Measurements from ENCODE around the gene FAM210A. TPM values are rescaled to one million over a fixed set of nuclear protein-coding genes. Genes with fewer than 3 reads are reported as not detected.

The FAM210A gene
- total RNA-seq, 1 experiment from 2014 or later, result 21.0 TPM

DNA sequence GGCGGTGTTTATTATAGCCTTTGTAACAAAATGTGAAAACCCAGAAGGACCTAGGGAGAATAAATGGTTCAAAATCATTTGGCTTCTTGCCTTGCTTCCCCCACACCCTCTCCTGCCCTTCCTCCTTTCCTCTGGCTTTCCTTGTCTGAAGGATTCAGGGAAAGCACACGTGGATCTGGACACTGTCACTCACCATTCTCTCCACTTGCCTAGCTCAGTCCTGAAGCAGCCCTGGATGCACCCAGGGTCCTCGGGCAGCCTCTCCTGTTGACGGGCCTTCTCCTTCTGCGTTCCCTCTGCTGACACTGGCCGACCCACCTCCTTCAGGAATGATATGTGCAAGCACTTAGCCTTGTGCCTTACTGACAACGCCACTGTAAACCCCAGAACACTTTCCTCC lies 68.4 kb downstream of the FAM210A start:
- intact Hi-C loops (cut with micrococcal nuclease; ENCODE audit: unreplicated experiment), result no loop called here
- Histone ChIP-seq H3K36me3 (ENCODE audit: control insufficient read depth, insufficient read depth, low read length) (no peaks in the 10 kb centered on the region), H3K27ac (ENCODE audit: low read length) (no peak overlapping the region), H3K4me3 (ENCODE audit: low read depth in 2 of 2, low read length in 2 of 2) (no peak overlapping the region), H3K27me3 (ENCODE audit: control insufficient read depth, insufficient read depth, low read length) (no peaks in the 10 kb centered on the region), H3K9me3 (ENCODE audit: control insufficient read depth, insufficient read depth, low read depth, low read length) (no peaks in the 10 kb centered on the region), H3K4me1 (ENCODE audit: control insufficient read depth, insufficient read depth, low read length) (no peaks in the 10 kb centered on the region; the same call in 1 of the 2 replicates)
- POLR2A ChIA-PET, result interaction anchor here (0.6 kb wide), 1 partner anchor 121 kb away, joined by 12 read pairs; no protein-coding TSS in a partner anchor
- BruUV-seq (replicated peaks), result no TSS peak
- in situ Hi-C loops (cut with HindIII; ENCODE audit: low pct_unique_long_range_greater_than_20kb, low sequenced_read_pairs), result no loop called here
- CTCF ChIA-PET, result no interaction called here
- DNase-seq (ENCODE audit: low read depth, low spot score) (no peak), ATAC-seq (peak; percentile 30; the same call in 1 of the 2 replicates)
- TF ChIP-seq POLR2AphosphoS5 (IDR thresholded peaks at IDR 0.05; ENCODE audit: low read depth, low read length) (no peak), SIN3A (IDR thresholded peaks at IDR 0.05; ENCODE audit: borderline replicate concordance, insufficient read depth, low read depth, low read length) (no peak), TCF7L2 (IDR thresholded peaks at IDR 0.05; ENCODE audit: low read depth, low read length) (no peak)
- TF ChIP-seq, protein P1, sequence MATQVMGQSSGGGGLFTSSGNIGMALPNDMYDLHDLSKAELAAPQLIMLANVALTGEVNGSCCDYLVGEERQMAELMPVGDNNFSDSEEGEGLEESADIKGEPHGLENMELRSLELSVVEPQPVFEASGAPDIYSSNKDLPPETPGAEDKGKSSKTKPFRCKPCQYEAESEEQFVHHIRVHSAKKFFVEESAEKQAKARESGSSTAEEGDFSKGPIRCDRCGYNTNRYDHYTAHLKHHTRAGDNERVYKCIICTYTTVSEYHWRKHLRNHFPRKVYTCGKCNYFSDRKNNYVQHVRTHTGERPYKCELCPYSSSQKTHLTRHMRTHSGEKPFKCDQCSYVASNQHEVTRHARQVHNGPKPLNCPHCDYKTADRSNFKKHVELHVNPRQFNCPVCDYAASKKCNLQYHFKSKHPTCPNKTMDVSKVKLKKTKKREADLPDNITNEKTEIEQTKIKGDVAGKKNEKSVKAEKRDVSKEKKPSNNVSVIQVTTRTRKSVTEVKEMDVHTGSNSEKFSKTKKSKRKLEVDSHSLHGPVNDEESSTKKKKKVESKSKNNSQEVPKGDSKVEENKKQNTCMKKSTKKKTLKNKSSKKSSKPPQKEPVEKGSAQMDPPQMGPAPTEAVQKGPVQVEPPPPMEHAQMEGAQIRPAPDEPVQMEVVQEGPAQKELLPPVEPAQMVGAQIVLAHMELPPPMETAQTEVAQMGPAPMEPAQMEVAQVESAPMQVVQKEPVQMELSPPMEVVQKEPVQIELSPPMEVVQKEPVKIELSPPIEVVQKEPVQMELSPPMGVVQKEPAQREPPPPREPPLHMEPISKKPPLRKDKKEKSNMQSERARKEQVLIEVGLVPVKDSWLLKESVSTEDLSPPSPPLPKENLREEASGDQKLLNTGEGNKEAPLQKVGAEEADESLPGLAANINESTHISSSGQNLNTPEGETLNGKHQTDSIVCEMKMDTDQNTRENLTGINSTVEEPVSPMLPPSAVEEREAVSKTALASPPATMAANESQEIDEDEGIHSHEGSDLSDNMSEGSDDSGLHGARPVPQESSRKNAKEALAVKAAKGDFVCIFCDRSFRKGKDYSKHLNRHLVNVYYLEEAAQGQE (IDR thresholded peaks at IDR 0.05; ENCODE audit: insufficient read depth in 1 of 2, low read depth in 2 of 2, low read length in 1 of 2), result no peak
- TF ChIP-seq, protein P2, sequence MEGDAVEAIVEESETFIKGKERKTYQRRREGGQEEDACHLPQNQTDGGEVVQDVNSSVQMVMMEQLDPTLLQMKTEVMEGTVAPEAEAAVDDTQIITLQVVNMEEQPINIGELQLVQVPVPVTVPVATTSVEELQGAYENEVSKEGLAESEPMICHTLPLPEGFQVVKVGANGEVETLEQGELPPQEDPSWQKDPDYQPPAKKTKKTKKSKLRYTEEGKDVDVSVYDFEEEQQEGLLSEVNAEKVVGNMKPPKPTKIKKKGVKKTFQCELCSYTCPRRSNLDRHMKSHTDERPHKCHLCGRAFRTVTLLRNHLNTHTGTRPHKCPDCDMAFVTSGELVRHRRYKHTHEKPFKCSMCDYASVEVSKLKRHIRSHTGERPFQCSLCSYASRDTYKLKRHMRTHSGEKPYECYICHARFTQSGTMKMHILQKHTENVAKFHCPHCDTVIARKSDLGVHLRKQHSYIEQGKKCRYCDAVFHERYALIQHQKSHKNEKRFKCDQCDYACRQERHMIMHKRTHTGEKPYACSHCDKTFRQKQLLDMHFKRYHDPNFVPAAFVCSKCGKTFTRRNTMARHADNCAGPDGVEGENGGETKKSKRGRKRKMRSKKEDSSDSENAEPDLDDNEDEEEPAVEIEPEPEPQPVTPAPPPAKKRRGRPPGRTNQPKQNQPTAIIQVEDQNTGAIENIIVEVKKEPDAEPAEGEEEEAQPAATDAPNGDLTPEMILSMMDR (IDR thresholded peaks at IDR 0.05), result no peak

- DNase-seq (ENCODE audit: low read depth, low spot score) (no peak), ATAC-seq (no peak)
- intact Hi-C loops (cut with micrococcal nuclease; ENCODE audit: unreplicated experiment) (no loop called here), in situ Hi-C loops (cut with HindIII; ENCODE audit: low pct_unique_long_range_greater_than_20kb, low sequenced_read_pairs) (no loop called here)
- H3K4me3 ChIP-seq (ENCODE audit: low read depth in 2 of 2, low read length in 2 of 2), result no peak overlapping the region
- no peak for TF ChIP-seq TCF7L2 (IDR thresholded peaks at IDR 0.05; ENCODE audit: low read depth, low read length)
- TF ChIP-seq, protein P2 (IDR thresholded peaks at IDR 0.05), result no peak
- TF ChIP-seq, protein P1 (IDR thresholded peaks at IDR 0.05; ENCODE audit: insufficient read depth in 1 of 2, low read depth in 2 of 2, low read length in 1 of 2), result no peak
- no peak for TF ChIP-seq SIN3A (IDR thresholded peaks at IDR 0.05; ENCODE audit: borderline replicate concordance, insufficient read depth, low read depth, low read length)
- TF ChIP-seq POLR2AphosphoS5 (IDR thresholded peaks at IDR 0.05; ENCODE audit: low read depth, low read length), result no peak
- ChIA-PET CTCF (no interaction called here), POLR2A (no interaction called here)
- H3K4me1 ChIP-seq (ENCODE audit: control insufficient read depth, insufficient read depth, low read length), result no peaks in the 10 kb centered on the region; the same call in 1 of the 2 replicates
- no peaks in the 10 kb centered on the region for H3K27me3 ChIP-seq (ENCODE audit: control insufficient read depth, insufficient read depth, low read length)
- BruUV-seq (replicated peaks), result no TSS peak
- no peak overlapping the region for H3K27ac ChIP-seq (ENCODE audit: low read length)
- H3K36me3 ChIP-seq (ENCODE audit: control insufficient read depth, insufficient read depth, low read length), result no peaks in the 10 kb centered on the region
- no peaks in the 10 kb centered on the region for H3K9me3 ChIP-seq (ENCODE audit: control insufficient read depth, insufficient read depth, low read depth, low read length)
Observed at GRCh38 chr18:13653746-13654433, 72.5 kb downstream of the FAM210A start.
